GM21447 (cell line): Measurements from ENCODE around the gene DNAJB14.
"Not testable (repeated sequence)": the region's sequence is repeated elsewhere in the genome, so short reads cannot be mapped to it uniquely, and the experiment has no call there.

ENCODE experiments used
- ATAC-seq: cut with Tn5 transposase; IDR thresholded peaks from one replicate; pipeline ENCODE4 v1.9.1; 2021; ENCODE audit not compliant: unreplicated experiment

DNAJB14 gene

GRCh38 chr4:99946356-99947189 is at the start of gene DNAJB14:
DNAJB14 (minus strand) TSS chr4:99946618; CDS start chr4:99946571, 47 bp downstream.
- ATAC-seq = peak; percentile 32

- no peak for ATAC-seq
These were observed 45.3 kb upstream of the DNAJB14 start for GRCh38 chr4:99991741-99992140.

GRCh38 chr4:99987681-99988080 is 41.3 kb upstream of the DNAJB14 start:
- no peak for ATAC-seq

GRCh38 chr4:99986792-99987191 is 40.4 kb upstream of the DNAJB14 start:
- no peak for ATAC-seq

GRCh38 chr4:99983289-99983943 is 37.0 kb upstream of the DNAJB14 start:
- ATAC-seq = peak; percentile 57

- ATAC-seq = no peak
These were observed 33.5 kb upstream of the DNAJB14 start for GRCh38 chr4:99979872-99980271.

GRCh38 chr4:99971453-99972111 is 25.2 kb upstream of the DNAJB14 start:
- no peak for ATAC-seq

- ATAC-seq = no peak
These were observed 21.9 kb upstream of the DNAJB14 start for GRCh38 chr4:99968330-99968729.

- ATAC-seq = no peak
These were observed 20.3 kb upstream of the DNAJB14 start for GRCh38 chr4:99966692-99967091.

- ATAC-seq = no peak
These were observed 19.4 kb upstream of the DNAJB14 start for GRCh38 chr4:99965674-99966350.

- ATAC-seq = no peak
These were observed 18.8 kb upstream of the DNAJB14 start for GRCh38 chr4:99965173-99965572.

- no peak for ATAC-seq
These were observed 15.3 kb upstream of the DNAJB14 start for GRCh38 chr4:99961711-99962110.

GRCh38 chr4:99960648-99961047 is 14.2 kb upstream of the DNAJB14 start:
- ATAC-seq = no peak

- not testable (repeated sequence) for ATAC-seq
These were observed 11.8 kb upstream of the DNAJB14 start for GRCh38 chr4:99958207-99958606.

- ATAC-seq = no peak
These were observed 4.5 kb upstream of the DNAJB14 start for GRCh38 chr4:99950913-99951254.

GRCh38 chr4:99949999-99950912 is 3.8 kb upstream of the DNAJB14 start, which contains the start of gene H2AZ1:
H2AZ1 (minus strand) TSS chr4:99950275; CDS start chr4:99950170, 105 bp downstream.
- ATAC-seq = peak; percentile 53

- peak; percentile 32 for ATAC-seq
These were observed 2.9 kb upstream of the DNAJB14 start for GRCh38 chr4:99949034-99949998.

GRCh38 chr4:99947608-99948007 is 1.2 kb upstream of the DNAJB14 start:
- no peak for ATAC-seq

- no peak for ATAC-seq
These were observed 766 bp upstream of the DNAJB14 start for GRCh38 chr4:99947190-99947578.
